SK-N-SH (cell line): ENCODE measurements around the gene CARD14. TPM values are rescaled to one million over a fixed set of nuclear protein-coding genes. Genes with fewer than 3 reads are reported as not detected.

Experiments used
- CTCF ChIA-PET: fragments of 300-600, 350-600 bp; formaldehyde crosslinking; extraction: SDS; loops from one replicate; lab custom pipeline; 2021; lab: Yijun Ruan, JAX
- POLR2A ChIA-PET: fragments of 350-600 bp; sonication (Branson Sonifier 250); formaldehyde crosslinking; extraction: SDS; loops from one replicate; lab custom pipeline; 2020; ENCODE audit warnings: antibody characterized with exemption, inconsistent platforms; lab: Yijun Ruan, JAX
- DNase-seq: peaks from one replicate; pipeline ENCODE4 v3.0.0; 2012
- H2AFZ ChIP-seq: fragments of 200-600 bp; sonication (generic); 2 replicates; pipeline ENCODE4 v1.8.1; 2016; ENCODE audit warnings: antibody characterized with exemption, mild to moderate bottlenecking, low read depth
- H3F3A ChIP-seq: fragments of 200-600 bp; sonication (generic); replicated peaks from 2 replicates; pipeline ENCODE3; 2016; ENCODE audit warnings: antibody characterized with exemption, mild to moderate bottlenecking; ENCODE audit not compliant: insufficient read depth
- H3K27ac ChIP-seq, 2 experiments: fragments of 200-500 bp in 1 of 2; fragments of 200-600 bp in 1 of 2; sonication (Bioruptor generic) in 1 of 2; sonication (generic), shearing (Covaris generic) in 1 of 2; 2 replicates each; pipeline versions ENCODE4 v1.5.1 to v1.6.1; 2014 to 2016; ENCODE audit warnings: low read depth in 2 of 2, inconsistent platforms in 1 of 2, low read length in 1 of 2, mild to moderate bottlenecking in 1 of 2, mixed read lengths in 1 of 2
- H3K27me3 ChIP-seq: fragments of 200-600 bp; sonication (generic), shearing (Covaris generic); 2 replicates; pipeline ENCODE4 v1.6.1; 2016; ENCODE audit warnings: mixed run types; ENCODE audit not compliant: insufficient read depth
- H3K36me3 ChIP-seq, 2 experiments: fragments of 200-500 bp in 1 of 2; fragments of 200-600 bp in 1 of 2; sonication (Bioruptor generic) in 1 of 2; sonication (generic) in 1 of 2; replicated peaks in 1 of 2; 2 replicates each; pipeline versions ENCODE3 to v1.5.1; 2014 to 2016; ENCODE audit warnings: low read length in 1 of 2, mild to moderate bottlenecking in 1 of 2; ENCODE audit not compliant: insufficient read depth in 2 of 2, control insufficient read depth in 1 of 2
- H3K4me1 ChIP-seq, 2 experiments: fragments of 200-500 bp in 1 of 2; fragments of 200-600 bp in 1 of 2; sonication (Bioruptor generic) in 1 of 2; sonication (generic), shearing (Covaris generic) in 1 of 2; 2 replicates each; pipeline versions ENCODE4 v1.5.1 to v1.6.1; 2014 to 2016; ENCODE audit warnings: low read depth in 1 of 2, low read length in 1 of 2, mixed run types in 1 of 2; ENCODE audit not compliant: insufficient read depth in 2 of 2, control insufficient read depth in 1 of 2
- H3K4me2 ChIP-seq: fragments of 200-600 bp; sonication (generic), shearing (Covaris generic); 2 replicates; pipeline ENCODE4 v1.6.1; 2017; ENCODE audit warnings: mixed run types
- H3K4me3 ChIP-seq, 2 experiments: fragments of 200-500 bp in 1 of 2; fragments of 200-600 bp in 1 of 2; sonication (Bioruptor generic) in 1 of 2; sonication (generic), shearing (Covaris generic) in 1 of 2; 2 replicates each; pipeline versions ENCODE4 v1.5.1 to v1.8.1; 2014 to 2016; ENCODE audit warnings: low read depth in 2 of 2, inconsistent platforms in 1 of 2, low read length in 1 of 2, mild to moderate bottlenecking in 1 of 2, mixed read lengths in 1 of 2, moderate library complexity in 1 of 2
- H3K79me2 ChIP-seq: fragments of 200-600 bp; sonication (generic); 2 replicates; pipeline ENCODE4 v1.8.1; 2017; ENCODE audit warnings: mild to moderate bottlenecking; ENCODE audit not compliant: insufficient read depth
- H3K9ac ChIP-seq: fragments of 200-600 bp; sonication (generic); 2 replicates; pipeline ENCODE4 v1.6.1; 2017; ENCODE audit warnings: mixed run types
- H3K9me2 ChIP-seq: fragments of 200-600 bp; sonication (generic); 2 replicates; pipeline ENCODE4 v1.6.1; 2017; ENCODE audit warnings: mixed run types
- H3K9me3 ChIP-seq: fragments of 200-600 bp; sonication (generic); 2 replicates; pipeline ENCODE4 v1.6.1; 2017; ENCODE audit warnings: mixed run types, mild to moderate bottlenecking, moderate library complexity
- H4K20me1 ChIP-seq: fragments of 200-600 bp; sonication (generic); 2 replicates; pipeline ENCODE4 v1.6.1; 2017; ENCODE audit warnings: mild to moderate bottlenecking, mixed run types; ENCODE audit not compliant: insufficient read depth
- EP300 ChIP-seq, 2 experiments: IDR thresholded peaks; 2 replicates each; pipeline versions ENCODE4 v1.4.0 to v1.6.1; 2012; ENCODE audit warnings: borderline replicate concordance in 1 of 2, low read depth in 1 of 2, low read length in 1 of 2
- FOXM1 ChIP-seq: IDR thresholded peaks from 2 replicates; pipeline ENCODE4 v1.4.0; 2012; ENCODE audit warnings: low read depth, mild to moderate bottlenecking
- GATA2 ChIP-seq: sonication (generic); formaldehyde crosslinking; IDR thresholded peaks from 2 replicates; pipeline ENCODE4 v1.5.0; 2020; ENCODE audit warnings: mild to moderate bottlenecking, missing genetic modification reagents
- MXI1 ChIP-seq: IDR thresholded peaks from 2 replicates; pipeline ENCODE4 v1.6.1; 2012; ENCODE audit warnings: mild to moderate bottlenecking, low read depth, low read length, improper control_type of control experiment
- NRF1 ChIP-seq: IDR thresholded peaks from 2 replicates; pipeline ENCODE4 v1.6.1; 2012; ENCODE audit warnings: low read depth, mild to moderate bottlenecking, low read length
- PBX3 ChIP-seq: IDR thresholded peaks from 2 replicates; pipeline ENCODE4; 2012
- POLR2AphosphoS5 ChIP-seq: IDR thresholded peaks from 2 replicates; pipeline ENCODE4 v1.6.1; 2012; ENCODE audit warnings: low read depth, low read length
- RAD21 ChIP-seq: IDR thresholded peaks from 2 replicates; pipeline ENCODE4 v1.6.1; 2012; ENCODE audit warnings: mild to moderate bottlenecking, low read length
- RFX5 ChIP-seq: IDR thresholded peaks from 2 replicates; pipeline ENCODE4 v1.6.1; 2012; ENCODE audit warnings: mild to moderate bottlenecking, improper control_type of control experiment, low read length
- RXRA ChIP-seq: IDR thresholded peaks from 2 replicates; pipeline ENCODE4 v1.4.0; 2012; ENCODE audit warnings: low read depth, mild to moderate bottlenecking, borderline replicate concordance
- SIN3A ChIP-seq: IDR thresholded peaks from 2 replicates; pipeline ENCODE4 v1.6.1; 2012; ENCODE audit warnings: low read depth, mild to moderate bottlenecking, low read length, moderate library complexity, borderline replicate concordance
- SMC3 ChIP-seq: IDR thresholded peaks from 2 replicates; pipeline ENCODE4 v1.6.1; 2012; ENCODE audit warnings: low read depth, low read length, improper control_type of control experiment
- TCF12 ChIP-seq: IDR thresholded peaks from 2 replicates; pipeline ENCODE4 v1.4.0; 2012
- USF1 ChIP-seq: IDR thresholded peaks from 2 replicates; pipeline ENCODE4 v1.4.0; 2012; ENCODE audit warnings: low read depth, borderline replicate concordance
- USF2 ChIP-seq: fragments of 150-350 bp; IDR thresholded peaks from 2 replicates; pipeline ENCODE4 v1.6.1; 2017; ENCODE audit warnings: antibody characterized with exemption, low read length, low read depth, borderline replicate concordance
- WGBS: methylation state at CpG from one replicate; pipeline ENCODE4 v1.1.6; 2017; ENCODE audit warnings: low lambda C conversion rate; 5-methylcytosine and 5-hydroxymethylcytosine counted together
- polyA plus RNA-seq, 3 experiments: library from polyadenylated mRNA; depleted of rRNA; stranded (reverse); fragments of >200 nt; gene quantifications; 2 replicates each; pipeline ENCODE4 v1.2.3, GENCODE V29; 2012

The CARD14 gene
- polyA plus RNA-seq, 1 of the 3 experiments (the other 2 are of a cell fraction) = 0.05 TPM

GRCh38 chr17:80220054-80220735 lies 50.4 kb downstream of the CARD14 start, which contains the start of the genes SGSH and SLC26A11 (continued):
- TF ChIP-seq SIN3A = no peak
- no peak for TF ChIP-seq EP300 (IDR thresholded peaks at IDR 0.05; ENCODE audit: borderline replicate concordance in 1 of 2, low read depth in 1 of 2, low read length in 1 of 2)
- peak; percentile 94 for TF ChIP-seq USF1
- TF ChIP-seq MXI1 = peak; percentile 64
- peak; percentile 48 for TF ChIP-seq USF2
- TF ChIP-seq NRF1 = no peak
- no peak for TF ChIP-seq FOXM1
- TF ChIP-seq POLR2AphosphoS5 = peak; percentile 63; the same call in 1 of the 2 replicates
- TF ChIP-seq RXRA = no peak

GRCh38 chr17:80220736-80221215 lies 50.9 kb downstream of the CARD14 start:
- Histone ChIP-seq H3K27ac (peak overlapping the region; percentile 66 to 82; a peak in 2 of 4 replicates), H3F3A (peaks cover 9% of the 10 kb centered on the region), H3K27me3 (no peaks in the 10 kb centered on the region), H3K9me3 (no peaks in the 10 kb centered on the region), H3K4me2 (peak overlapping the region; percentile 98), H3K9me2 (no peaks in the 10 kb centered on the region), H3K36me3 (peaks cover 11 to 15% of the 10 kb centered on the region in 2 experiments), H4K20me1 (peaks cover 19% of the 10 kb centered on the region), H3K9ac (peak overlapping the region; percentile 88), H3K4me3 (peak overlapping the region; percentile 83 to 98), H3K4me1 (peaks cover 4 to 24% of the 10 kb centered on the region in 2 experiments; a peak in 1 of 4 replicates), H2AFZ (peak overlapping the region; percentile 87), H3K79me2 (peaks cover 45% of the 10 kb centered on the region; the same call in 1 of the 2 replicates)
- peak; percentile 87 for DNase-seq
- WGBS = 8% methylated on average over 30 of the region's 41 CpGs
- POLR2A ChIA-PET = interaction anchor here (0.6 to 1.2 kb wide), 3 partner anchors 14 to 119 kb away, joined by 3 read pairs; partner anchors contain the start of gene GAA
- TF ChIP-seq NRF1 (no peak), TCF12 (no peak), SMC3 (no peak), PBX3 (no peak), RFX5 (no peak), GATA2 (CRISPR knock-in tag) (no peak), RAD21 (no peak)
- CTCF ChIA-PET = interaction anchor here (1.2 to 2.3 kb wide), 3 partner anchors 18 to 119 kb away, joined by 3 to 7 read pairs (median 4); partner anchors contain the start of gene GAA
